HuH-7.5 (cell line): ENCODE results near the gene SLC19A1.

Source experiments
- DNase-seq: peaks from one replicate; pipeline ENCODE4 v3.0.0; 2011; ENCODE audit warnings: low spot score

The SLC19A1 gene

GRCh38 chr21:45558044-45558721 lies 15.9 kb upstream of the SLC19A1 start:
- no peak for DNase-seq

GRCh38 chr21:45557616-45558043 lies 15.4 kb upstream of the SLC19A1 start:
- DNase-seq, result no peak

- DNase-seq, result no peak
Measured at GRCh38 chr21:45556645-45557615, 14.7 kb upstream of the SLC19A1 start.

DNA sequence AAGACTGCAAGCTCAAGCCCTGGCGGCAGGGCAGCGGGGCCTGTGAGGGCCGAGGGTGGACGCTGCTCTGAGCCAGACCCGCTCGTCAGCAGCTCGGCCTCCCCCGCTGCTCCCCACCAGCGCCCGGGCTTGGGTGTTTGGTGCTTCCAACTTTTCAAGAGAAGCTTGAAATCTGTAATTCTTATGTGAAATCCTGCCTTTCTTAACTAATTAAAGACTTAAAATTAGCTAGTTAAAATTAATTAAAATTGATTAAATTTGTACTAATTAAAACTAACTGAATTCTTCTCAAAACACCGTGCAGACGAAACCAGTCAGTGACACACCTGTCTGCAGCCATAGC lies 14.0 kb upstream of the SLC19A1 start:
- DNase-seq, result no peak

- peak; percentile 95 for DNase-seq
Measured at GRCh38 chr21:45555557-45556301, 13.5 kb upstream of the SLC19A1 start.

DNA sequence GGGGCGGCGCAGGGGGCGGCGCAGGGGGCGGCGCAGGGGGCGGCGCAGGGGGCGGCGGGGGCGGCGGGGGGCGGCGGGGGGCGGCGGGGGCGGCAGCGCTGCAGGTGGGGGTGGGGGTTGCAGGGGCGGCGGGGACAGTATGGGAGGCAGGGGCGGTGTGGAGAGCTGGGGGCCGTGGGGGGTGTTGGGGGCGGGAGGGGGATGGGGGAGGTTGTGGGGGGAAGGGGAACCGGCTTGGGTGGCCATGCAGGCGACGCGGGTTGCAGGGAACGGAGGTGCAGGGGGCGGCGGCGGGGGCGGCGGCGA lies 13.0 kb upstream of the SLC19A1 start:
- DNase-seq, result peak; percentile 68

DNA sequence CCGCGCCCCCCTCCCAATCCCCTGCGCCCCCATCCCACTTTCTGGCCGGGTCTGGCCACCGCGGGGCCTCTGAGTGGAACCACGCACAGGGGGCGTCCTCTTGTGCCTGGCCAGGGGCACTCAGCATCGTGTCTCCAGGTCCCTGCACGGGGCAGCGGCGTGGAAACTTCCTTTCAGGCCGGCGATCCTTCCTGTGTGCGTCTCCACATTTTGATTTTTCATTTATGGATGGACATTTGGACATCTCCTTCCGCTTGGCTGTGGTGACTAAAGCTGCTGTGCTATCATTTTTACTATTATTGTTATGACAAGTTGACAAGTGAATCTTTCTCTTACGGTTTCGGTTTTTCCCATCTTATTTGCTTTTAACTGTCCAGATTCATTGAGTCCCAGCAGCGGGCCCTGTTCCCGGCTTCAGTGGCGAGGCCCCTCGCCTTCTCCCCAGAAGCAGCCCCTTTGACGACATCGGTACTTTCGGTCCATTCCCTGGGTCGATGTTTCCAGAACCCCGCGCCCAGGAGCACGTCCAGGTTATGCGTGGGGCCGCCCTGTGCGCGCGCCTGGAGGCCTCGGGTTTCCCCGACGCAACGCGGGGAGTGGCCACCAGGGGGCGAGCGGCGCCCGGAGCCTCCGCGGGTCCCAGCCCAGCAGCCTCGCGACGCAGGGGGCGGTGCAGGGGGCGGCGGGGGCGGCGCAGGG lies 12.4 kb upstream of the SLC19A1 start:
- peak; percentile 82 for DNase-seq

DNA sequence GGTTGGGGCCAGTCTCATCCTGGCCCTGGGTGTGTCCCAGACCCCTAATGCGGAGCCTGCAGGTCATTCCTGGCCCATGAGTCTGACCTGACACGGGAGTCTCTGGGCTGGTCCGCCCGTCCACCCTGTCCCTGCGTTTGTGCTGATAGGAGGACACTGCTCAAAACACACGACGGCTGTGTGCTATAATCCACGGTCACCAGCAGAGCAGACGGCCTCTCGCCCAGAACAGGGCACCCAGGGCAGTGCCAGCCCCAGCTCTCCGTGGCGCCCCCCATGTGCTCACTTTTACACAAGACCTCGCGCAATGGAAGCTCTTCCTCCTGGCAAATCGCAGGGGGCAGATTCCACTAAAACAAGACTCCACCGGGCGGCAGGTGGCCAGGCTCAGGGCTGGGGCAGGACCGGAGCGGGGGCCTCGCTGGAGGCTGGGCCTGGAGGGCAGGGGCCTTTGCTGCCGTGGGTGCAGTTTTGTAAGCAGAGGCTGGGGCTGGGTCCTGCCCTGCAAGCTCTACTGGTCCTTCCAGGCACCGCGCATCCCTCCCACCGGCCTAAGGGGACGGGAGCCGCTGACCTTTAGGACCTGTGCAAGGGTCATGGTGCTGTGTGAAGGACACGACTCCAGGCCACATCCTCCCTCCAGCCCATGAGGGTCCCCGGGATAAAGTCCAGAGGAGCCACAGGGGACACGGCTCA lies 10.6 kb upstream of the SLC19A1 start:
- no peak for DNase-seq

- no peak for DNase-seq
Measured at GRCh38 chr21:45551783-45552695, 9.8 kb upstream of the SLC19A1 start.

DNA sequence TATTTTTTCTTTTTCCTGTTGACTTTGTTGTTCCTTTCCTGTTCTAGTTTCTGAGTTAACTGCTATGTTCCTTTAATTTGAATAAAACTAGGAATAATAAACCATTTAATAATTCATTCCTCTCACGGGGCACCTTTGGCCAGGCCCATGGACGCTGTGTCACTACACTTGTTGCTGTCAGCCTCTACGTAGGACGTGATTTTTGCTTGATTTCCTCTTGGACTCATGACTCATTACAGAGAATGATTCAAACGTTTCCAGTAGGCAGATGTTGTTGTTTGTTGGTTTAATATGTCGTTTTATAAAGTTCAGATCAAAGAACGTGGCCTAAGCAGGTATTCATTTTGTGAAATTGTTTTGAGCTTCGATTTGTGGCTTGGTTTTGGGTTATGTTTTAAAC lies 9.1 kb upstream of the SLC19A1 start:
- DNase-seq, result no peak

GRCh38 chr21:45550522-45551210 lies 8.4 kb upstream of the SLC19A1 start:
- no peak for DNase-seq

GRCh38 chr21:45549626-45550463 lies 7.6 kb upstream of the SLC19A1 start:
- DNase-seq, result no peak

GRCh38 chr21:45548711-45549491 lies 6.7 kb upstream of the SLC19A1 start:
- no peak for DNase-seq

DNA sequence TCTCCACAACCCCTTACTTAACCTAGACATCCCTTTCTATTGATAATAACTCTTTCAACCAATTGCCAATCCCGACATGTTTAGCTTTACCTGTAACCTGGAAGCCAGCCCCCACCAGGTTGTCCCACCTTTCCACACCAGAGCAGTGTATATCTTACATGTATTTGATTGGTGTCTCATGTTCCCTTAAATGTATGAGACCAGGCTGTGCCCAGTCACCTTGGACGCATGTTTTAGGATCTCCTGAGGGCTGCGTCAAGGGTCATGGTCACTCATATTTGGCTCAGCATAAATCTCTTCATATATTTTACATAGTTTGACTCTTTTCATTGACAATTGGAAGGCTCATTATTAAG lies 5.3 kb upstream of the SLC19A1 start:
- DNase-seq, result no peak

- DNase-seq, result no peak
Measured at GRCh38 chr21:45546636-45547544, 4.7 kb upstream of the SLC19A1 start.

DNA sequence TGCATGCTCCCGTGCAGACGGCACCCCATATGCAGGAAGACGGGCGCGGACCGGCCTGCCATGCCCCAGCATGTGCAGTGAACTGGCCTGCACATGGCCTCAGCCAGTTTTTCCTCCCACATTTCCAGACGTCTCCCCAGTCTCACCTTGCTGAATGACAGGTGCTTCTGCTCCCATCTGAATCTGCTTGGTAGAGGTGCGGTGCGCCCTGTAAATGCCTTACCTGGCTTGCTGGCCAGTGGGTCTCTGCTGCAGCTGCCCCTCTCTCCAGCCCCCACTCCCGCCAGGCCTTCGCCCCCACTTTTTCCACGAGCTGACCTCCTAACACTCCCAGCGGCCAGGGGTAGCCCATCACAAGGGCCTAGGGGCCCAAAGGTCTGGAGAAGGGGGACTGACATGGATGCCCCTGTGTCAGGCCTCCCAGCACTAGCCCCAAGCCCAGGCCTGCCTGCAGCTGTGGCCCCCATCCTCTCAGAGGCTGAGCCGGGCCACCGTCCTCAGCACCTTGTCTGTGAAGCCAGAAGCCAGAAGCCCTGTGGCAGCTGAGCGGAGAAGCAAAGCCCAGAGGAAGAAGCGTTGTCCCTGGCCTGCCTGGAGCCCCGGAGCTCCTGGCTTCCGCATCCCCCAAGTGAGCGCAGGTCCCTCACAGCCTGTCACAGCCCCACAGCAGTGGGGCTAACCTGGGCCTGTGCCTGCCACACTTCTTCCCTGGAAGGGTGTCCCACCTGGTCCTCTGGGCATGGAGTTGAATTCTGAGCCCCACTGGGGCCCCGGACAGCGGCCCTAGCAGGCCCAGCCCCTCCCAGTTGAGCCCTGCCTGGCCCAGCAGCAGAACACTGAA lies 3.7 kb upstream of the SLC19A1 start:
- DNase-seq, result no peak
